ENCODE results near the gene SH2D4B. TPM values are rescaled to one million over a fixed set of nuclear protein-coding genes. Genes with fewer than 3 reads are reported as not detected.

SH2D4B gene
- polyA plus RNA-seq, 1 experiment, result not detected

- Histone ChIP-seq H3K27ac (ENCODE audit: low read depth, low read length) (no peak overlapping the region), H3K4me3 (ENCODE audit: low read depth, low read length) (no peak overlapping the region), H3K9me3 (ENCODE audit: control insufficient read depth, insufficient read depth, low read length) (no peaks in the 10 kb centered on the region), H3K27me3 (ENCODE audit: control insufficient read depth, insufficient read depth, low read length) (no peaks in the 10 kb centered on the region)
- POLR2A ChIA-PET, result no interaction called here
- DNase-seq (ENCODE audit: low read depth, low spot score), result no peak
- CTCF ChIA-PET, result interaction anchor here (1.2 kb wide), 1 partner anchor 74 kb away, joined by 3 read pairs; no protein-coding TSS in a partner anchor
- TF ChIP-seq, protein P1, sequence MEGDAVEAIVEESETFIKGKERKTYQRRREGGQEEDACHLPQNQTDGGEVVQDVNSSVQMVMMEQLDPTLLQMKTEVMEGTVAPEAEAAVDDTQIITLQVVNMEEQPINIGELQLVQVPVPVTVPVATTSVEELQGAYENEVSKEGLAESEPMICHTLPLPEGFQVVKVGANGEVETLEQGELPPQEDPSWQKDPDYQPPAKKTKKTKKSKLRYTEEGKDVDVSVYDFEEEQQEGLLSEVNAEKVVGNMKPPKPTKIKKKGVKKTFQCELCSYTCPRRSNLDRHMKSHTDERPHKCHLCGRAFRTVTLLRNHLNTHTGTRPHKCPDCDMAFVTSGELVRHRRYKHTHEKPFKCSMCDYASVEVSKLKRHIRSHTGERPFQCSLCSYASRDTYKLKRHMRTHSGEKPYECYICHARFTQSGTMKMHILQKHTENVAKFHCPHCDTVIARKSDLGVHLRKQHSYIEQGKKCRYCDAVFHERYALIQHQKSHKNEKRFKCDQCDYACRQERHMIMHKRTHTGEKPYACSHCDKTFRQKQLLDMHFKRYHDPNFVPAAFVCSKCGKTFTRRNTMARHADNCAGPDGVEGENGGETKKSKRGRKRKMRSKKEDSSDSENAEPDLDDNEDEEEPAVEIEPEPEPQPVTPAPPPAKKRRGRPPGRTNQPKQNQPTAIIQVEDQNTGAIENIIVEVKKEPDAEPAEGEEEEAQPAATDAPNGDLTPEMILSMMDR (IDR thresholded peaks at IDR 0.05; ENCODE audit: low read depth, low read length), result no peak
These were observed 50.8 kb downstream of the SH2D4B start for GRCh38 chr10:80588546-80588945.

GRCh38 chr10:80589726-80590373 is 52.1 kb downstream of the SH2D4B start:
- Histone ChIP-seq H3K27ac (ENCODE audit: low read depth, low read length) (no peak overlapping the region), H3K27me3 (ENCODE audit: control insufficient read depth, insufficient read depth, low read length) (no peaks in the 10 kb centered on the region), H3K9me3 (ENCODE audit: control insufficient read depth, insufficient read depth, low read length) (no peaks in the 10 kb centered on the region), H3K4me3 (ENCODE audit: low read depth, low read length) (no peak overlapping the region)
- ChIA-PET POLR2A (no interaction called here), CTCF (no interaction called here)
- TF ChIP-seq, protein P1 (IDR thresholded peaks at IDR 0.05; ENCODE audit: low read depth, low read length), result no peak
- no peak for DNase-seq (ENCODE audit: low read depth, low spot score)

GRCh38 chr10:80590585-80591125 is 53.0 kb downstream of the SH2D4B start:
- TF ChIP-seq, protein P1 (IDR thresholded peaks at IDR 0.05; ENCODE audit: low read depth, low read length), result no peak
- no peaks in the 10 kb centered on the region for H3K27me3 ChIP-seq (ENCODE audit: control insufficient read depth, insufficient read depth, low read length)
- ChIA-PET POLR2A (no interaction called here), CTCF (no interaction called here)
- no peak overlapping the region for H3K4me3 ChIP-seq (ENCODE audit: low read depth, low read length)
- no peak for DNase-seq (ENCODE audit: low read depth, low spot score)
- H3K9me3 ChIP-seq (ENCODE audit: control insufficient read depth, insufficient read depth, low read length), result no peaks in the 10 kb centered on the region
- no peak overlapping the region for H3K27ac ChIP-seq (ENCODE audit: low read depth, low read length)

GRCh38 chr10:80596391-80597257 is 58.9 kb downstream of the SH2D4B start:
- no peak overlapping the region for H3K4me3 ChIP-seq (ENCODE audit: low read depth, low read length)
- CTCF ChIA-PET, result interaction anchor here (0.6 to 1.6 kb wide), 10 partner anchors 12 to 308 kb away, joined by 3 to 7 read pairs (median 3); no protein-coding TSS in a partner anchor
- POLR2A ChIA-PET, result no interaction called here

More at GRCh38 chr10:80596391-80597257, 58.9 kb downstream of the SH2D4B start:
- DNase-seq (ENCODE audit: low read depth, low spot score), result peak; percentile 4
- H3K27me3 ChIP-seq (ENCODE audit: control insufficient read depth, insufficient read depth, low read length), result no peaks in the 10 kb centered on the region
- H3K9me3 ChIP-seq (ENCODE audit: control insufficient read depth, insufficient read depth, low read length), result no peaks in the 10 kb centered on the region
- H3K27ac ChIP-seq (ENCODE audit: low read depth, low read length), result no peak overlapping the region
- TF ChIP-seq, protein P1 (IDR thresholded peaks at IDR 0.05; ENCODE audit: low read depth, low read length), result peak; percentile 82
